Thyroid gland (tissue), 4 donors: ENCODE measurements around the gene TBL1XR1. TPM values are rescaled to one million over a fixed set of nuclear protein-coding genes. Genes with fewer than 3 reads are reported as not detected.

Experiments used
- DNase-seq, 2 donors: peaks; one replicate each; pipeline ENCODE4 v3.0.0-alpha.2; 2019
- H3K27ac ChIP-seq, 3 donors: fragments of 200-600 bp; sonication (generic); 1 replicate in 2 of 3; 2 replicates in 1 of 3; pipeline ENCODE4 v1.5.1; 2016 to 2019; ENCODE audit warnings: mild to moderate bottlenecking in 1 of 3, moderate library complexity in 1 of 3
- H3K27me3 ChIP-seq: fragments of 200-600 bp; sonication (generic); one replicate; pipeline ENCODE4 v1.5.1; 2019
- H3K36me3 ChIP-seq, 2 donors: fragments of 200-600 bp; sonication (generic); one replicate each; pipeline ENCODE4 v1.5.1; 2016 to 2019
- H3K4me1 ChIP-seq, 2 donors: fragments of 200-600 bp; sonication (generic); one replicate each; pipeline ENCODE4 v1.5.1; 2017 to 2019
- H3K4me3 ChIP-seq, 3 donors: fragments of 200-600 bp; sonication (generic); replicated peaks in 1 of 3; 1 replicate in 2 of 3; 2 replicates in 1 of 3; pipeline ENCODE4 v1.5.1; 2016; ENCODE audit warnings: mild to moderate bottlenecking in 1 of 3
- H3K9me3 ChIP-seq: fragments of 200-600 bp; sonication (generic); one replicate; pipeline ENCODE4 v1.5.1; 2017
- CTCF ChIP-seq, 6 experiments: fragments of 200-600 bp in 3 of 6; fragments of 450-650 bp in 3 of 6; sonication (generic) in 3 of 6; IDR thresholded peaks; one replicate each; pipeline ENCODE4 v1.5.1; 2016 to 2019; ENCODE audit warnings: antibody characterized with exemption in 6 of 6, mild to moderate bottlenecking in 2 of 6, inconsistent platforms in 1 of 6, moderate library complexity in 1 of 6
- POLR2A ChIP-seq, 2 donors: fragments of 450-650 bp; IDR thresholded peaks; one replicate each; pipeline ENCODE4 v1.6.1; 2017; ENCODE audit warnings: antibody characterized with exemption in 2 of 2, mild to moderate bottlenecking in 2 of 2, moderate library complexity in 1 of 2
- WGBS, 2 donors: methylation state at CpG; one replicate each; pipeline ENCODE4 v1.1.5; 2017; 5-methylcytosine and 5-hydroxymethylcytosine counted together
- intact Hi-C: fragments of 100-400 bp; cut with DNase I; formaldehyde crosslinking; loops from one replicate; pipeline ENCODE4 v1.15.1; 2023
- total RNA-seq, 4 donors: library from RNA; depleted of rRNA; stranded (reverse); fragments of >200 nt; gene quantifications; one replicate each; pipeline ENCODE4 v1.2.3, GENCODE V29; 2016

The TBL1XR1 gene
- total RNA-seq, 4 donors from 2014 or later: 164 to 239 (median 195) TPM

GRCh38 chr3:177057768-177058167 lies 139.5 kb downstream of the TBL1XR1 start:
- peaks cover 23 to 25% of the 10 kb centered on the region in 2 donors for H3K4me1 ChIP-seq
- H3K27me3 ChIP-seq: no peaks in the 10 kb centered on the region
- no peak for DNase-seq
- no peaks in the 10 kb centered on the region for H3K9me3 ChIP-seq
- no peaks in the 10 kb centered on the region for H3K36me3 ChIP-seq
- TF ChIP-seq POLR2A (IDR thresholded peaks at IDR 0.05): no peak
- TF ChIP-seq CTCF (IDR thresholded peaks at IDR 0.05): no peak
- H3K27ac ChIP-seq: no peak overlapping the region
- intact Hi-C loops: loop anchor here (10.0 kb wide), 2 partner anchors 137 to 297 kb away; partner anchors contain the start of gene TBL1XR1
- WGBS, 2 donors: 85 to 91% methylated on average over 4 of the region's 4 CpGs
- no peak overlapping the region for H3K4me3 ChIP-seq

- TF ChIP-seq CTCF (IDR thresholded peaks at IDR 0.05): no peak
- TF ChIP-seq POLR2A (IDR thresholded peaks at IDR 0.05): no peak
- H3K27ac ChIP-seq: no peak overlapping the region
- H3K36me3 ChIP-seq: no peaks in the 10 kb centered on the region
- H3K4me1 ChIP-seq: peaks cover 17% of the 10 kb centered on the region in 2 donors
- no peak for DNase-seq
- no peak overlapping the region for H3K4me3 ChIP-seq
- intact Hi-C loops: loop anchor here (10.0 kb wide), 2 partner anchors 138 to 298 kb away; partner anchors contain the start of gene TBL1XR1
- H3K9me3 ChIP-seq: no peaks in the 10 kb centered on the region
- H3K27me3 ChIP-seq: no peaks in the 10 kb centered on the region
- 83 to 96% methylated on average over 3 of the region's 3 CpGs for WGBS, 2 donors
Measured at GRCh38 chr3:177056927-177057326, 140.4 kb downstream of the TBL1XR1 start.

GRCh38 chr3:177055605-177056571 lies 141.4 kb downstream of the TBL1XR1 start:
- no peaks in the 10 kb centered on the region for H3K36me3 ChIP-seq
- no peaks in the 10 kb centered on the region for H3K9me3 ChIP-seq
- H3K27ac ChIP-seq: no peak overlapping the region
- intact Hi-C loops: loop anchor here (10.0 kb wide), 2 partner anchors 139 to 299 kb away; partner anchors contain the start of gene TBL1XR1
- DNase-seq: no peak
- H3K27me3 ChIP-seq: no peaks in the 10 kb centered on the region
- H3K4me3 ChIP-seq: no peak overlapping the region
- TF ChIP-seq POLR2A (IDR thresholded peaks at IDR 0.05): no peak
- no peak for TF ChIP-seq CTCF (IDR thresholded peaks at IDR 0.05)
- H3K4me1 ChIP-seq: peaks cover 21 to 23% of the 10 kb centered on the region in 2 donors
- WGBS, 2 donors: 62 to 73% methylated on average over 1 of the region's 1 CpG

GRCh38 chr3:177053107-177053506 lies 144.2 kb downstream of the TBL1XR1 start:
- intact Hi-C loops: loop anchor here (10.0 kb wide), 2 partner anchors 142 to 302 kb away; partner anchors contain the start of gene TBL1XR1

More at GRCh38 chr3:177053107-177053506, 144.2 kb downstream of the TBL1XR1 start:
- Histone ChIP-seq H3K27me3 (no peaks in the 10 kb centered on the region), H3K9me3 (no peaks in the 10 kb centered on the region), H3K36me3 (peaks cover 0 to 8% of the 10 kb centered on the region in 2 donors), H3K27ac (peak overlapping the region in 1 of 3 donors; percentile 3), H3K4me3 (no peak overlapping the region), H3K4me1 (peaks cover 15 to 20% of the 10 kb centered on the region in 2 donors)
- DNase-seq: no peak
- no peak for TF ChIP-seq CTCF (IDR thresholded peaks at IDR 0.05)
- no peak for TF ChIP-seq POLR2A (IDR thresholded peaks at IDR 0.05)
- WGBS, 2 donors: 88% methylated on average over 2 of the region's 2 CpGs
